Activated naive CD8-positive, alpha-beta T cell treated with anti-CD3 and anti-CD28 coated beads for 36 hours (primary cell): ENCODE data around the gene EFNA5. TPM values are rescaled to one million over a fixed set of nuclear protein-coding genes. Genes with fewer than 3 reads are reported as not detected.

ENCODE experiments used
- DNase-seq: peaks from one replicate; pipeline ENCODE4 v3.0.0; 2021
- H3K27ac Mint-ChIP-seq: one replicate; pipeline ENCODE4 v1.8.0; 2022; ENCODE audit warnings: mild to moderate bottlenecking, moderate library complexity, mixed read lengths
- H3K27me3 Mint-ChIP-seq: one replicate; pipeline ENCODE4 v1.8.0; 2022; ENCODE audit warnings: mild to moderate bottlenecking, mixed read lengths
- H3K36me3 Mint-ChIP-seq: one replicate; pipeline ENCODE4 v1.8.0; 2021; ENCODE audit warnings: mild to moderate bottlenecking, mixed read lengths
- H3K4me1 Mint-ChIP-seq: one replicate; pipeline ENCODE4 v1.8.0; 2021; ENCODE audit warnings: mixed read lengths
- H3K4me3 Mint-ChIP-seq: one replicate; pipeline ENCODE4 v1.8.0; 2022; ENCODE audit warnings: mild to moderate bottlenecking, moderate library complexity, mixed read lengths
- H3K9me3 Mint-ChIP-seq: one replicate; pipeline ENCODE4 v1.8.0; 2022; ENCODE audit warnings: mixed read lengths
- total RNA-seq, 2 experiments: library from RNA; stranded (reverse); gene quantifications; one replicate each; pipeline ENCODE4 v1.2.3, GENCODE V29; 2021

EFNA5 gene
- total RNA-seq, 2 experiments from 2014 or later, result not detected

DNA sequence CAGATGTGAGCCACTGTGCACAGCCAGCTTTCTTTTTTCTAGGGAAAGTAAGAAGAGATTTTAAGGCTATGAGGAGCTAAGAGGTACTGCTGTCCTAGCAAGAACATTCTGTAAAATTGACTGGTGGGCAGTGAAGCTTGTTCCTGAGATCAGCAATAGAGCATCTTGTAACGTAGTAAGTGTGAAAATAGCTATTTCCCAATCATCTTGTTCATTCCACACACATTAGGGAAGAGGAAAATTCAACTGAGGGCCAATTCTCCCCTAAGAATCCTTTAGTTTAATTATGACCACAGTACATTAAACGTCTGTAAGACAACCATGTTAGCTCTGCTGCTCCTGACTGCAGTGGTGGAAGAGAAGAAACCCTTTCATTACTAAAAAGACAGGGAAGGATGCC lies 246.2 kb downstream of the EFNA5 start:
- Mint-ChIP-seq H3K4me3 (no peak overlapping the region), H3K27me3 (peaks cover 8% of the 10 kb centered on the region), H3K4me1 (no peaks in the 10 kb centered on the region), H3K36me3 (no peaks in the 10 kb centered on the region), H3K9me3 (no peaks in the 10 kb centered on the region), H3K27ac (no peak overlapping the region)
- no peak for DNase-seq

DNA sequence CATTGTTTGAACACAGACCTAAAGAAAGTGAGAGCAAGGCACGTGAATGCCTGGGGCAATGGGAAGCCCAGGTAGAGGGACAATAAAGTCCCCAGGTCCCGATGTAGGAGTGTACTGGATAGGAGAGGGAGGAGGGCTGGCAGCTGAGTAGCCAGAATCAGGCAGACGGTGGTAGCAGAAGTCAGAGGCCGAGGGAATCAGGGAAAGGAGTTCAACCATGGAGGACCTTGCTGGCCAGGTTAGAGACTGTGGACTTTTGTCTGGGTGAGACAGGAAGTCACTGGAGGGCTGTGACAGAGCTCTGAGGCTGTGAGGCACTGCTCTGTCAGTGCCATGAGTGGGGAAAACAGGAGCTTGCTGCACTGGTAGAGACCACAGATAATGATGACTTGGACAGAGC lies 248.2 kb downstream of the EFNA5 start:
- Mint-ChIP-seq H3K27ac (no peak overlapping the region), H3K9me3 (no peaks in the 10 kb centered on the region), H3K36me3 (no peaks in the 10 kb centered on the region), H3K27me3 (peaks cover 8% of the 10 kb centered on the region), H3K4me1 (no peaks in the 10 kb centered on the region), H3K4me3 (no peak overlapping the region)
- DNase-seq, result no peak

DNA sequence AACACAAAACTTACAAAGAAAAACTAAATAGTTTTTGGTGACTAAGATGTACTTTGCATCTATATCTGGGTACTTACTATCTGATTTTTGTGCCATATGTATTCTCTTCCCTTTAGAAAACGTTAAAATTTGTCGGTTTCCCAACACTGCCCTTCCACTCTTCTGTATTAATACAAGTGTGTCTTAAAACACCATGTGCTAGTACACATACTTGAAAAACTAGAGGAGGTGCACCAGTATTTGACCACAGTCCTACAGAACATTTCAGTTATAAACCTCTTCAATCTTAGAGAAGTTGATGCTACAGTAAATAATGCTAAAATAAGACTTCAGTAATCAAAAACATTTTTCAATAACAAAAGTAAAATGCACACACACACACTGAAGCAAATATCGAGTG lies 251.2 kb downstream of the EFNA5 start:
- Mint-ChIP-seq H3K27me3 (peaks cover 13% of the 10 kb centered on the region), H3K36me3 (no peaks in the 10 kb centered on the region), H3K4me3 (no peak overlapping the region), H3K27ac (no peak overlapping the region), H3K4me1 (no peaks in the 10 kb centered on the region), H3K9me3 (no peaks in the 10 kb centered on the region)
- DNase-seq, result no peak

DNA sequence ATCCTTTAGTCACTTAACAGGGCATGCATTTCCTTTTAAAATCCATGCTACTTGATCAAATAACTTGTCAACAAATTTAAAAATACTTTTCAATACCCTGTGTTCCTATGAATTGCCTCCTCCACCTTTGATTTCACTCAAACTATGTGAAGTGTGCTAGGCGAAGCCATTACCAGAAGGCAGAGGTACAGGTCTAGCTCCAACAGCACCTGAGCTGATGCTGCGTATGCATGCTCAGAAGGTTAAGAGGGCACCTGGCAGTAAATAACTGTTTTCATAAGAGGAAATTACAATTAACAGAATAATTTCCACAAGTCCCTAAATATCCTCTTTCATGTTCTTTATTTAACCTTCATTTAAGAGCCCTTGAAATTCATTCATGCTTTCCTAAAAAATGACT lies 251.8 kb downstream of the EFNA5 start:
- Mint-ChIP-seq H3K4me3 (no peak overlapping the region), H3K9me3 (no peaks in the 10 kb centered on the region), H3K27me3 (peaks cover 18% of the 10 kb centered on the region), H3K36me3 (no peaks in the 10 kb centered on the region), H3K4me1 (no peaks in the 10 kb centered on the region), H3K27ac (no peak overlapping the region)
- DNase-seq, result no peak

DNA sequence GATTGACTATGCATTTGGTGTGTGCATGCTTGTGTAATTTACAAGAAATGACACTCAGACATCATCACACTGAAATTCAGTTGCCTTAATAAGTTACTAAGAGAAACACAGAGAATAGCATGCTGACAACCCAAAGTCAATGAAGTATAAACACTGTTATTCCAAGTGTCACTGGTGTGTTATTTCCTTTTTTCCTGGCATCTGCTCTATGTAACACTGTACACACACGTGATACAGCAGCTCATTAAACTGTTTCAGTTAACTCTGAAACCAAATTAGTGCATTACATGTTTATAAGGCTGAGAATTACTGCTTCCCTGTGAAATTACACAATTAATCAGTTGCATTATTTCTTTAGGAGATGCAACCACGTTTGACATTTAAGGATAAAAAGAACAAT lies 252.7 kb downstream of the EFNA5 start:
- no peak for DNase-seq
- Mint-ChIP-seq H3K27ac (no peak overlapping the region), H3K4me1 (no peaks in the 10 kb centered on the region), H3K4me3 (no peak overlapping the region), H3K36me3 (no peaks in the 10 kb centered on the region), H3K27me3 (peaks cover 20% of the 10 kb centered on the region), H3K9me3 (no peaks in the 10 kb centered on the region)

DNA sequence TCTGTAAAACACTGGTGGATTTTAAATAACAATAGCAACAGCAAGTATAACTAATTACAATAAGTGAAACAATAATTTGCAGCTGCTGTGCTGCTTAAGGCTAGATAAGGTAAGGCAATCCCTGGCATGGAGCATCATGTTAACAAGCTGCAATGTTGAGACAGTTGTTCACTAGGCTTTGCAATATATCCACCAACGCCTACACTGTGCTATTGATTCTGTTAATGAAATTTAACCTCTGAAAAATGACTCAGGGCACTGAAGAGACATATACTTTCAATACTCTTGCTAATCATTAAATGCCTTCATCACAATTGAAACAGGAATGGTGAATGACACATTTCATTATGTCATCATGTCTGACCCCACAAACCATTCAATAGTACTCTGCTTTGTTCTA lies 255.0 kb downstream of the EFNA5 start:
- H3K27ac Mint-ChIP-seq, result no peak overlapping the region
- no peaks in the 10 kb centered on the region for H3K9me3 Mint-ChIP-seq
- H3K4me1 Mint-ChIP-seq, result no peaks in the 10 kb centered on the region
- DNase-seq, result no peak
- H3K36me3 Mint-ChIP-seq, result no peaks in the 10 kb centered on the region
- H3K27me3 Mint-ChIP-seq, result peaks cover 23% of the 10 kb centered on the region
- no peak overlapping the region for H3K4me3 Mint-ChIP-seq

DNA sequence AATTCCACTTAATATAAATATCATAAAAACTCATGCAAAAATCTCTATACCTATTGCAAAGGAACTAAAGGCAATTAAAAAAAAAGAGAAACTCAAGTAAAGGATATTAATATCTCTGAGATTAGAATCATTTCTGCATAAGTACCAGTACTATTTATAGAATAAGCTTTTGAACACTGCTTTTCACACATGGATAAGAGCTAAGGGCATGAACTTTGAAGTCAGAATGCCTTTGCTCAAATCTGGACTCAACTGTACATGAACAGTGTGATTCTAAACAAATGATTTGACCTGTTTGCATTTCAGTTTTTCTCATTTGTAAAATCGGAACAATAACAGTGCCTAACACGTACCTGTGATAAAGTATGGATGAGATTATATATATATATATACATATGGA lies 255.9 kb downstream of the EFNA5 start:
- no peak overlapping the region for H3K27ac Mint-ChIP-seq

DNA sequence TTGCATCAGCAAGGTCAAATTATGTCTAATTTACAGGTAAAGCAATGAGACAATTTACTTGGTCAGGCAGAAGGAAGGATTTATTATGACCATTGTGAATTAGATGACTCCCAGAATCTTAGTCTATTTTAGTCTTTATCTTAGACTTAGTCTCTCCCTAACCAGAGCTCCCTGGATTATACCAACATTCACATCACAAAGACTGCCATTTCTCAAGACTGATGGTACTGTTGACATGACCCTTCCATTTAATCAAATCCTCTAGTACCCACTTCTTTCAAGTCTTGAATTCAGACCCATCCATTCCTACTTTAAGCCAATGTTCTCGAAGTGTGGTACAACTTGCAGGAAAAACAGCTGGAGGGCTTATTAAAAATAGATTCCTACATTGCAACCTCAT lies 257.0 kb downstream of the EFNA5 start:
- no peak for DNase-seq
- Mint-ChIP-seq H3K9me3 (no peaks in the 10 kb centered on the region), H3K27me3 (peaks cover 15% of the 10 kb centered on the region)

More for the DNA sequence above, 255.9 kb downstream of the EFNA5 start:
- H3K4me3 Mint-ChIP-seq, result no peak overlapping the region
- no peaks in the 10 kb centered on the region for H3K4me1 Mint-ChIP-seq
- no peak for DNase-seq
- no peaks in the 10 kb centered on the region for H3K9me3 Mint-ChIP-seq
- no peaks in the 10 kb centered on the region for H3K36me3 Mint-ChIP-seq
- H3K27me3 Mint-ChIP-seq, result peaks cover 18% of the 10 kb centered on the region

DNA sequence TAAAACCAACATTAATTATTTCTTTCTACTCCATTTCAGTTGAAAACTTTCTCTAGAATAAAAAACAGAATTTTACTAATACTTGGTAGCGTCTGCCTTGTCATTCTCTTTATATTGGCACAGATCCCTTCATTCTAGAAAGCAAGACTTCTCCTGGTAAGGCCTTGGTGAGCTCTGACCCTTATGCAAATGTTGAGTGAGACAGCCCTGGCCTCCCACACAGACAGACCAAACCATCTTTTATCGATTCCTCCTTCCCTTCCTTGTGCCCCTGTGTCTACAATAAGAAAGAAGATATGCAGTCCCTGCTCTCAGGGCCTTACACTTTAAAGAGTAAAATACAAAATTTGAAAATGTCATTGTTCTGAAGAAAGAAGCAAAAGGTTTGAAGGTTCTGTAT lies 262.2 kb downstream of the EFNA5 start:
- no peak for DNase-seq
- Mint-ChIP-seq H3K9me3 (no peaks in the 10 kb centered on the region), H3K4me3 (no peak overlapping the region), H3K4me1 (no peaks in the 10 kb centered on the region), H3K36me3 (no peaks in the 10 kb centered on the region), H3K27ac (no peak overlapping the region), H3K27me3 (peaks cover 3% of the 10 kb centered on the region)

More for the DNA sequence above, 257.0 kb downstream of the EFNA5 start:
- Mint-ChIP-seq H3K36me3 (no peaks in the 10 kb centered on the region), H3K4me3 (no peak overlapping the region), H3K4me1 (no peaks in the 10 kb centered on the region), H3K27ac (no peak overlapping the region)

DNA sequence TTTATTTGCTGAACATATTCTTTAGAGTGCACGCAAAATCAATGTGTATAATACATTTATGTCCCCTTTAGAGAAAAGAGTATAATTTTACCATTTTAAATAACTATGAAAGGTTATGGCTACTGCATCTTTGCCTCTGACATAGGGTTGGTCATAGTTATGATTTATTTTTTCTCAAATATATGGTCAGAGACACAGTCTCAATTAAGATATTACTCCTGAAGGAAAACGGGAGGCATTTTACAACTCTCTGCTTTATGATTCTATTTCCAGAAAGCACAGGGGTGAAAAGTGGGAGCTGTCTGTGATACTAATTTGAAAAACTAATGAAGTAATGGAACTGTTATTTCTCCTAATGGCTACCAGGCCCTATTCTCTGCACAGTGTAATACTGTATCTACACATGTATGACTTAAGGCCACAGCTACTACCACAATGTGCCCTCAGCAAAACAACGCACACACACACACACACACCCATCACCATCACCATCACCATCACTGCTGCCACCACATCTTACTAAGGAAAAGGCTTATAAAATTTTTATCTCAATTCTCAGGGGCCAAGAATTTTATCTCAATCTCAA lies 262.9 kb downstream of the EFNA5 start:
- H3K4me3 Mint-ChIP-seq, result no peak overlapping the region

DNA sequence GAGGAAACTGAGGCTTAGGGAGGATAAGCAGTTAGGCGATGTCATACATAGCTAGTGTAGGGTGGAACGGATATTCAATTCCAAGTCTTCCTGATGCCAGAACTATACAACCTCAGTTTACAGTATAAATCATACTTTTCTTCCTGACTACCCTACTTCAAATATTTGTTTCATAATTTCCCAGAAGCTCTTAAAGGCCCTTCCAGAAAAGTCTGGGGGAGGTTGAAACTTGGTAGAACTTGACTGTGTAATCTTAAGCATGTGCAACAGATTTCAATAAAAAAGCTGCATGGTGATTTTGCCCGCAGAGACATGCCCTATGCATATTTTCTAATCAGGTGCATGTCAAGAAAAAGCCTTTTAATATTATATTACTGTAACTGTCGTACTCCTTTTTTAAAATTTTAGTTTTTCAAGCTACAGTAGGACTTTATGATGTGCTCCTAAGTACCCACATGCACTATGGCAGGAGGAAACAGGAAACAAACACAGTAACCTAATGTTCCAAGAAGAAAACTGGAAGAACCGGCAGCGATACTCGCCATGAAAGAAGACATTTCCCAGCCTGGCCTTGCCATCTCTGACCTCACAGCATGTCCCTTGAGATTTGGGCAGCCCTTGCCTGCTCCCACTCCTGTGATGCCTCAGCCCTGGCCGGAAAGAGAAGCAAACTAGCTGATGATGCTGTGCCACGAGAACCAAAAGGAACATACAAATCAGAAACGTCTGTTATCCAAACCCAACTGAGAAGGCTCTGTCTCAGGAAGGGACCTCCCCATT lies 266.0 kb downstream of the EFNA5 start:
- Mint-ChIP-seq H3K9me3 (no peaks in the 10 kb centered on the region), H3K4me3 (no peak overlapping the region), H3K4me1 (peaks cover 10% of the 10 kb centered on the region), H3K36me3 (no peaks in the 10 kb centered on the region), H3K27me3 (peaks cover 3% of the 10 kb centered on the region), H3K27ac (no peak overlapping the region)
- no peak for DNase-seq

More for the DNA sequence above, 262.9 kb downstream of the EFNA5 start:
- Mint-ChIP-seq H3K27me3 (peaks cover 3% of the 10 kb centered on the region), H3K4me1 (no peaks in the 10 kb centered on the region), H3K9me3 (no peaks in the 10 kb centered on the region), H3K36me3 (no peaks in the 10 kb centered on the region), H3K27ac (no peak overlapping the region)
- DNase-seq, result no peak

DNA sequence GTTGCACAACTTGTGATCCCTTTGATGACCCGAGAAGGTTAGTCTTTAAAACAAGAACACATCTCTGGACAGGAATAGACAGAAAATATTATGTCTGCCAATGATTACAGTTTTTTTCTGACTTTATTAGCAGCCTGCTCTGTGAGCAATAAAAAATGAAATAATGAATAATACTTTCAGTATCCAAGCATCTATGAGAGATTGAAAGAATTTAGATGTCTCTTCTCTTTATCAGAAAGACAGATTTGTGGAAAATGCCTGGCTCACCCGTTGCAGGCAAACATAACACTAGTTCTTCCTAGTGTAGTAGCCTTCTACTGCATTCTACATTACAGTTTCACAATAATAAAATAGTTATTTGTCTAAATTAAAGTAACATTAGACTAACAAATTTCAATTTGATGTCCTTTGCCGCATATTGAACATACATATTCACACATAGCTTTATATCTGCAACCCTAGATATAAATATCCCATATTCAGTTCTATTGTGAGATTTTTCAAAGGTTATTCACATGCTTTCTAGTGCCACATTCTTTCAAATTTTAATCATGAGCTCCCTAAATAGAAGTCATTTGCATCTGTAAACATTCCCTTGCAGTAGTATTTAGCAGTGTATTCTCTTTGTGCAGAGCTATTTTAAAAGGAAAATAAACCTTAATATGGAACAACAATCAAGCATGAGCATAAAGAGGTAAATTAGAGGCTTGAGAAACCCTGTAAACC lies 267.3 kb downstream of the EFNA5 start:
- DNase-seq, result no peak
- Mint-ChIP-seq H3K9me3 (no peaks in the 10 kb centered on the region), H3K4me3 (no peak overlapping the region), H3K27ac (no peak overlapping the region), H3K4me1 (peaks cover 10% of the 10 kb centered on the region), H3K27me3 (peaks cover 3% of the 10 kb centered on the region), H3K36me3 (no peaks in the 10 kb centered on the region)

DNA sequence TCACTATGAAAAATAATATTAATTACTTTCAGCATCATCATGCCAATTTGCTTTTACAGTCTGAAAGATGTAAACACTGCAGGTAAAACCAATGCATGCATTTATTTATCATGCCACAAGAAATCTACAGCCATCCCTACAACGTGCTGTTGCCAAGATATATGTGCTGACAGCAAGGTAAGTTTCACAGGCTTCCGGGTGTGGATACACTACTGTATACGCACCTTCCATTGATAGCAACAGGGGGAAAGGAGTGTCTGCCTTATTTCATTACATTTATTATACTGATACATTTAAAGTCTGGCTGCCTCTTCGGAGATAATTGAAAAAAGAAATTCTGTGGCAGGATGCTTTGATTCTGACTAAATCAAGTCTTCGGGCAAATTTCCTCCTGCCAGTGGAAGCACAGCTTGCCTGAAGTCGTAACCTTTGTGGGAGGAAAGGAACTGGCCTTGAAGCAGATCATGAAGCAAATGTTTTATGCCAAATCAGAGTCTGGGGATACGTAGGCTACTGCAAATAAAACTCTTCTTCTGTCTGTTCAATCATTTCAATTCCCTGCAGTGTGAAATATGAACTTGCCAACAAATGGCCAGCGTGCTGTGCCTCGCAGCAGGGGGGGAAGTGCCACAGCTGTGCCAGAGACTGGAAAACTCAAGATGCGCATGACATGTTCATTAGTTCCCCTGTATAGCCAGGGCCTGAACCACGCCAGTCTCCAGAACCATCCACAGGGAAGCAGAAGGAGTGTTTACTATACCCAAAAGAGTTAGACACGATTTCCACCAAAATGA lies 268.1 kb downstream of the EFNA5 start:
- H3K9me3 Mint-ChIP-seq, result no peaks in the 10 kb centered on the region
- H3K36me3 Mint-ChIP-seq, result no peaks in the 10 kb centered on the region
- DNase-seq, result no peak
- no peak overlapping the region for H3K4me3 Mint-ChIP-seq
- no peak overlapping the region for H3K27ac Mint-ChIP-seq
- H3K4me1 Mint-ChIP-seq, result peaks cover 10% of the 10 kb centered on the region
- H3K27me3 Mint-ChIP-seq, result peaks cover 9% of the 10 kb centered on the region

DNA sequence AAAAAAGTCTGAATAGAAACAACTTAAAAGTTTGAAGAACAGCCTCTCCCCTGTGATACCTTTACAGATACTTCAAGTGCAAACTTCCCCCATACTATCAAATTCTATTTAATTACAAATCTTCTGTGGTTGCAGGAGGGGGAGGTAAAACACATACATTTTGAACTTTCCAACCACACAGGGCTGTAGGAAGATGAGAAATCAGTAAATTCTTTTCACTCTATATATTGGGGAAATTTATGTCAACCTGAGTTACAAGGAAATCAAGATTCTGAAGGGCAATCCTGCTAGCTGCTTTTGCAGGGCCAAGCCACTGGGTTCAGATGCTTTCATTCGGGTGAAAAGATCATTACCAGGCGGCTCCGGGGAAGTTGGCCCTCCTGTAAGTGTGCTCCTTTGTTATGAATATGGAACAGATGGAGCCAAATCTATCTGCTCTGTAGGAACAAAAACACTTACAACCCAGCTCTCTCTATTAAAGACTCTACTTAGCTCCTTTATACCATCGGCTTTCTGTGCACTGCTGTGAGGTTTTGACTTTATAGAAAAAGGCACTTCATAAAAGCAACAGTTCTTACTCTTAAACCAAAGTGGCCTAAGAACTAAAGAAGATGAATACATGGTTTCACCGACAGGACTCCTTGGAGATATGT lies 269.1 kb downstream of the EFNA5 start:
- Mint-ChIP-seq H3K4me3 (no peak overlapping the region), H3K4me1 (peaks cover 10% of the 10 kb centered on the region), H3K27ac (no peak overlapping the region), H3K36me3 (no peaks in the 10 kb centered on the region), H3K27me3 (peaks cover 9% of the 10 kb centered on the region), H3K9me3 (no peaks in the 10 kb centered on the region)
- no peak for DNase-seq
